ENCODE measurements around the gene PLA1A. TPM values are rescaled to one million over a fixed set of nuclear protein-coding genes. Genes with fewer than 3 reads are reported as not detected.

Gene PLA1A
- total and polyA plus RNA-seq, 2 of the 4 experiments (the other 2 are of a cell fraction): not detected

GRCh38 chr3:119644481-119644880 lies 46.8 kb downstream of the PLA1A start:
- no peak for TF ChIP-seq CEBPB (IDR thresholded peaks at IDR 0.05; ENCODE audit: low read depth, low read length)
- TF ChIP-seq MXI1 (IDR thresholded peaks at IDR 0.05; ENCODE audit: borderline replicate concordance, low read depth, low read length): no peak
- TF ChIP-seq BHLHE40 (IDR thresholded peaks at IDR 0.05; ENCODE audit: low read depth, low read length): no peak
- no peak for TF ChIP-seq CHD1 (IDR thresholded peaks at IDR 0.05; ENCODE audit: low read depth, low read length)
- in situ Hi-C loops (cut with MboI; ENCODE audit: low sequenced_read_pairs): no loop called here
- H3K36me3 ChIP-seq (ENCODE audit: control insufficient read depth, insufficient read depth, low read length): no peaks in the 10 kb centered on the region
- no peak overlapping the region for H2AK5ac ChIP-seq (ENCODE audit: low read depth, low read length)
- no peak overlapping the region for H2BK5ac ChIP-seq (ENCODE audit: low read depth, low read length, poor library complexity, severe bottlenecking)
- BruUV-seq (replicated peaks): no TSS peak
- no CpG with 5 or more reads among the region's 1 CpG for WGBS, 2 experiments (ENCODE audit: extremely low coverage in 2 of 2, insufficient read length in 1 of 2)
- no peak overlapping the region for H3K4me3 ChIP-seq (ENCODE audit: insufficient read depth, low read depth, low read length)
- H3K18ac ChIP-seq (ENCODE audit: low read depth, low read length): no peak overlapping the region
- intact Hi-C loops (cut with micrococcal nuclease): no loop called here
- no peak for ATAC-seq (ENCODE audit: low read depth)
- POLR2A ChIA-PET (ENCODE audit: unreplicated experiment): no interaction called here
- no peak overlapping the region for H3K14ac ChIP-seq (replicated peaks; ENCODE audit: low read depth, low read length)
- H4K8ac ChIP-seq (ENCODE audit: low read depth in 2 of 2, low read length in 2 of 2): no peak overlapping the region
- H3K56ac ChIP-seq (ENCODE audit: extremely low read depth, insufficient read depth, low read length): no peak overlapping the region
- no peaks in the 10 kb centered on the region for H3K79me1 ChIP-seq (ENCODE audit: low read depth in 1 of 2, low read length in 2 of 2)
- H2BK120ac ChIP-seq (ENCODE audit: low read depth, low read length): 0 out of 2 replicates have a peak overlapping the region, but pooled peaks have one; percentile 18
- no peak overlapping the region for H4K91ac ChIP-seq (ENCODE audit: insufficient read depth, low read depth, low read length)
- no peaks in the 10 kb centered on the region for H4K20me1 ChIP-seq (ENCODE audit: insufficient read depth, low read length)
- peaks cover 3% of the 10 kb centered on the region; the same call in 1 of the 2 replicates for H3K9me1 ChIP-seq (ENCODE audit: insufficient read depth, low read length)
- H3K27ac ChIP-seq (ENCODE audit: insufficient read depth, low read length): no peak overlapping the region
- peaks cover 10% of the 10 kb centered on the region for H3K4me1 ChIP-seq (ENCODE audit: control insufficient read depth, insufficient read depth, low read length)
- dilution Hi-C loops (cut with HindIII; ENCODE audit: low sequenced_read_pairs, unreplicated experiment): no loop called here
- no peak overlapping the region for H2BK15ac ChIP-seq (ENCODE audit: low read depth, low read length)
- no peak overlapping the region for H2AK9ac ChIP-seq (replicated peaks; ENCODE audit: low read depth, low read length, poor library complexity)
- H3K9me3 ChIP-seq (ENCODE audit: control insufficient read depth, insufficient read depth, low read length): no peaks in the 10 kb centered on the region
- DNase-seq: no peak
- CTCF ChIA-PET: no interaction called here
- no peak overlapping the region for H3K23ac ChIP-seq (ENCODE audit: low read depth, low read length)
- no peak overlapping the region for H2AFZ ChIP-seq (replicated peaks; ENCODE audit: low read length, poor library complexity)
- H3K4ac ChIP-seq (ENCODE audit: low read depth, low read length): no peak overlapping the region
- H3K27me3 ChIP-seq (ENCODE audit: control insufficient read depth, insufficient read depth, low read length): no peaks in the 10 kb centered on the region
- no peak overlapping the region for H4K5ac ChIP-seq (ENCODE audit: low read depth, low read length)
- H3K9ac ChIP-seq (ENCODE audit: low read depth, low read length): no peak overlapping the region
- H2BK20ac ChIP-seq (ENCODE audit: low read depth, low read length): no peak overlapping the region
- H3K4me2 ChIP-seq (ENCODE audit: low read depth, low read length): no peak overlapping the region

All from IMR-90 (cell line).